Measurements from ENCODE around the gene SYNJ2.
A peak's percentile ranks its signal among the peaks of the same experiment; 100 is the strongest.

The SYNJ2 gene

GRCh38 chr6:157982102-157982562, 469 bp downstream of the SYNJ2 start:
- DNase-seq (ENCODE audit: low read depth), result no peak

- DNase-seq (ENCODE audit: low read depth), result no peak
Observed at GRCh38 chr6:157982563-157983405, 1.1 kb downstream of the SYNJ2 start.

GRCh38 chr6:157983406-157984119, 1.9 kb downstream of the SYNJ2 start:
- no peak for DNase-seq (ENCODE audit: low read depth)

- DNase-seq (ENCODE audit: low read depth), result no peak
Observed at GRCh38 chr6:157984128-157984527, 2.5 kb downstream of the SYNJ2 start.

GRCh38 chr6:157984686-157985225, 3.1 kb downstream of the SYNJ2 start:
- DNase-seq (ENCODE audit: low read depth), result no peak

GRCh38 chr6:157985378-157986155, 3.9 kb downstream of the SYNJ2 start:
- no peak for DNase-seq (ENCODE audit: low read depth)

- DNase-seq (ENCODE audit: low read depth), result no peak
Observed at GRCh38 chr6:157987788-157988699, 6.4 kb downstream of the SYNJ2 start.

GRCh38 chr6:157988700-157989063, 7.0 kb downstream of the SYNJ2 start:
- no peak for DNase-seq (ENCODE audit: low read depth)

- DNase-seq (ENCODE audit: low read depth), result no peak
Observed at GRCh38 chr6:157989541-157990289, 8.1 kb downstream of the SYNJ2 start.

- peak; percentile 13 for DNase-seq (ENCODE audit: low read depth)
Observed at GRCh38 chr6:157990321-157991066, 8.8 kb downstream of the SYNJ2 start.

- DNase-seq (ENCODE audit: low read depth), result no peak
Observed at GRCh38 chr6:157991067-157991432, 9.4 kb downstream of the SYNJ2 start.

- no peak for DNase-seq (ENCODE audit: low read depth)
Observed at GRCh38 chr6:157993076-157993475, 11.4 kb downstream of the SYNJ2 start.

GRCh38 chr6:157994125-157994795, 12.6 kb downstream of the SYNJ2 start:
- DNase-seq (ENCODE audit: low read depth), result no peak

- no peak for DNase-seq (ENCODE audit: low read depth)
Observed at GRCh38 chr6:157995458-157995857, 13.8 kb downstream of the SYNJ2 start.

GRCh38 chr6:157996201-157996712, 14.6 kb downstream of the SYNJ2 start:
- DNase-seq (ENCODE audit: low read depth), result no peak

GRCh38 chr6:157996918-157997702, 15.4 kb downstream of the SYNJ2 start:
- DNase-seq (ENCODE audit: low read depth), result no peak

GRCh38 chr6:157997893-157998608, 16.4 kb downstream of the SYNJ2 start:
- DNase-seq (ENCODE audit: low read depth), result no peak

All from stimulated activated CD8-positive, alpha-beta memory T cell treated with anti-CD3 and anti-CD28 coated beads, Interleukin-12 subunit alpha, Interleukin-12 subunit beta, amount 100 ng/mL, for 4 hours (primary cell).